ENCODE measurements around the gene BBS9.
A peak's percentile ranks its signal among the peaks of the same experiment; 100 is the strongest.

BBS9 gene

DNA sequence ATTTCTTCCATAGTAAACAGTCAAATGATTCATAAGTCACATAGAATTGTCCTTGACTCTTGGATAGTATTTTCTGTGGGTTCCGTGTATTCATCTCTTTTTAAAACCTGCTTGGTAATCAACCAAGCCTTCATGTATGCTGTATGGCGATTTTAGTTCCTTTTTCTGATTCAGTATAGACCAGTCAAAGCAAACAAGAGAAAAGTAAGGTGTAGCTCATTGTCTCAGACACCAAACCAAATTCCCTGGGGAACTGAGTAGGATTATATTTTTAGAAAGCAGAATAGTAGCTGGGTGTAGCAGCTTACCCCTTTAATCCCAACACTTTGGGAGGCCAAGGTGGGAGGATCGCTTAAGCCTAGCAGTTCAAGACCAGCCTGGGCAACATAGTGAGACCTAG lies 240.5 kb downstream of the BBS9 start:
- no peak for DNase-seq (ENCODE audit: low spot score)

GRCh38 chr7:33373195-33373594 lies 243.8 kb downstream of the BBS9 start:
- no peak for DNase-seq (ENCODE audit: low spot score)

DNA sequence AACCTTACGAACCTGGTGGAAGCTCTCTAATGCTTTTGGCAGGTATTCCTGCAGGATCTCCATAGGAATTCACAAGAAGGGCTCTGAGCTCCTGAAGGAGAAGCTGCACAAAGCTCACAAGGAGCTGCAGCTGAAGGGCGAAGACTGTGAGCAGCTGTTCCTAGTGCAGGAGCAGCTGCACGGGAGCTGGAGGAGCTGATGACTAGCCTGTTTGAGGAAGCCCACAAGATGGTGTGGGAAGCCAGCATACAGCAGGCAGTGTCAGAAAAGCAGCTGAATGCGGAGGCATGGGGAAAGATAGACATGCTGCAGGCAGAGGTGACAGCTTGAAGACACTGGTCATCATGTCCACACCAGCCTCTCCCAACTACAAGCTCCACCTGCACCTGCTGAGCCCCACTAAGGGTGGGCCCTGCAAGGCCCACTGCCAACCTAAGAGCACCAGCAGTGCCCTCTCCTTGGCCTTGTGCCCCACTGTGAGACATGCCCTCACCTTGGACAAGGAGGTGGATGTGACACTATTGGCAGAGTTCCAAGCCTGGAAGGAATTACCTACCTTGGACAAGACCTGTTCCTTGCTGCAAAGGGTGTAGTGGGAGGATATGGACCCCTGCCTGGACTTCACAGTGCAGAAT lies 250.6 kb downstream of the BBS9 start:
- DNase-seq (ENCODE audit: low spot score), result peak; percentile 7

- no peak for DNase-seq (ENCODE audit: low spot score)
These were observed 259.0 kb downstream of the BBS9 start for GRCh38 chr7:33388332-33388731.

GRCh38 chr7:33392148-33392547 lies 262.8 kb downstream of the BBS9 start:
- peak; percentile 31 for DNase-seq (ENCODE audit: low spot score)

GRCh38 chr7:33393770-33394169 lies 264.4 kb downstream of the BBS9 start:
- DNase-seq (ENCODE audit: low spot score), result no peak

GRCh38 chr7:33395340-33395739 lies 266.0 kb downstream of the BBS9 start:
- DNase-seq (ENCODE audit: low spot score), result no peak

- no peak for DNase-seq (ENCODE audit: low spot score)
These were observed 270.3 kb downstream of the BBS9 start for GRCh38 chr7:33399528-33400213.

GRCh38 chr7:33400214-33400538 lies 270.8 kb downstream of the BBS9 start:
- DNase-seq (ENCODE audit: low spot score), result no peak

DNA sequence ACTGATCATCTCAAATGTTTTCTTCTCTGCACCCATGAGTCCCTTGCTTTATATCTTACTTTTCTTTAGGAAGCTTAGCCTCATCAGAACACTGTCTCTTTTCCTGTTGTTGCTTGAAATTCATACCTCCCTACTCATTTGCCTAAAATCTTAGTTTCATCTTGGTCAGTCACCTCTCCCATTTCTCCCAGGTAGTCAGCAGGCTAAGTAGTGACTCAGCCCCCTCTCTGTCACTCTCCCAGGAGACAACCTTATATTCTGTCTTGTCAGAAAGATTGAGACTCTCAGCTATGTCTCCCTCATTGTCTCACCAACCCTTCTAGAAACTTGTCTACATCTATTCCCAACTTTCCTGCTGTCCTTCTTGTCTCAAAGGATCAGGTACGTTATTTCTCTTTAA lies 280.9 kb downstream of the BBS9 start:
- no peak for DNase-seq (ENCODE audit: low spot score)

- no peak for DNase-seq (ENCODE audit: low spot score)
These were observed 281.7 kb downstream of the BBS9 start for GRCh38 chr7:33411020-33411419.

GRCh38 chr7:33412331-33412730 lies 283.0 kb downstream of the BBS9 start:
- no peak for DNase-seq (ENCODE audit: low spot score)

DNA sequence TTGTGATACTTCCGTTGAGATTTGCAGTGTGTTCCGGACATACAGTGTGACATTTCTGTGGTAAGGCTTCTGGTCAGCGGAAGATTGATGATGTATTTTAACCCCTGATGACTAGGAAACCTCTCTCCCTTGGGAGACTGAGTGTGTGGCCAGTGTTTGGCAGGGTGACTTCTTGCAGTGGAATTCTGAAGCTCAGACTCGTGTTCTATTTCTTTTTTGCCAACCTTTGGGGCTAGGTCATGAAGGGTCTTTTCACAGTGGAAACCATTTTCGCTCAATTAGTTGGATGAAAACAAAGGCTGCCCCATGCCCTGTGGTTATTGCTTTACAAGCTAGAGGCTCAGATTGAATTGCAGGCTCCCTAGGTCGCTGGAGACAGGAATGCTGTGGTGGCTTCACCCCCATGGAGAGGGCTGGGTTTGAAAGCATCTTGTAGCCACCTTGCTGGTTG lies 288.9 kb downstream of the BBS9 start:
- DNase-seq (ENCODE audit: low spot score), result no peak

DNA sequence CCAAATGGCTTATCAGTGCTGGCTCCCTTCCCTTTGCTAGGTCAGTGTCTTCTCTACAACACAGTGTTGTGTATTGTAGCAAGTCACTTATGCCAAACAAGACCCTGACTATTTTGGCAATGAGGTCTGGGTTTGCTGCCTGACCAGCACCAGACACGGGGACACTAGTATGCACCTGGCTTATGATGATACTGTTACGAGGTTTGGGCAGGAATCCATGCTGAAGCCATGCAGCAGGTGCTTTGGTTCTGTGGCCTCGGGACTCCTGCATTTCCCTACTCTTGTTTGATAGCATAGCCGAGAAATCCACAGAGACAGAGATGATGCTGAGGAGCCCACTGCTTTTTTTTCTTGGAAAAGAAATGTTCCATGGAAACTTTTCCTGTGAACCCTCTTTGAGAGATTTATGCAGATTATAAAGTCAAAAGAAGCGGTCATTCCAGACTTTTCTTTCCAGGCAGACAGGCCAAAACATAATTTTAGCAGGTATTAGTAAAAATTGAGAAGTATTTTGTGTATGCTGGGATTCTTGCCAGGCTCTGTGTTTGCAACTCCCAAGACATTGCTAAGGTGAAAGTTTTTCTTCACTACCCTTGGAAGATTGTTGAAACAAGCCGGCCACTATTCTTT lies 291.1 kb downstream of the BBS9 start:
- DNase-seq (ENCODE audit: low spot score), result no peak

DNA sequence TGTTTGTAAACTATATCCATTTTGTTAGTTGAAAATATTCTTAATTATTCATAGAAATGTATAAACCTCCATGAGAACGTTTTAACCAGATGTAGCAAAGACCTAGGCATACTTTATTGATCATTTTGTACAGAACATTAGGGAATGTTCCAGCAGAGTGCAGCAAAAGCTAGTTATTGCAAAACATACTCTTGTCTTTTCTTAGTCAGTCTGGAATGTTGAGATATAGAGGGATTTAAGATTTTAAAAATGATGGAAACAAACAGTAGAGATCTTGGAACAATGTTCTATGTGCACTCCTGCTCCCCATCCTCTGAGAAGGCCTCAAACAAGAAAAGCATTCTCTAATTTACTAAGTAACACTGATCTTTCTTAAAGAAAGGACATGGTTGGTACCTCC lies 292.1 kb downstream of the BBS9 start:
- DNase-seq (ENCODE audit: low spot score), result no peak

- no peak for DNase-seq (ENCODE audit: low spot score)
These were observed 292.8 kb downstream of the BBS9 start for GRCh38 chr7:33422141-33422540.

GRCh38 chr7:33422825-33423645 lies 293.7 kb downstream of the BBS9 start:
- no peak for DNase-seq (ENCODE audit: low spot score)

GRCh38 chr7:33423646-33424020 lies 294.3 kb downstream of the BBS9 start:
- no peak for DNase-seq (ENCODE audit: low spot score)

DNA sequence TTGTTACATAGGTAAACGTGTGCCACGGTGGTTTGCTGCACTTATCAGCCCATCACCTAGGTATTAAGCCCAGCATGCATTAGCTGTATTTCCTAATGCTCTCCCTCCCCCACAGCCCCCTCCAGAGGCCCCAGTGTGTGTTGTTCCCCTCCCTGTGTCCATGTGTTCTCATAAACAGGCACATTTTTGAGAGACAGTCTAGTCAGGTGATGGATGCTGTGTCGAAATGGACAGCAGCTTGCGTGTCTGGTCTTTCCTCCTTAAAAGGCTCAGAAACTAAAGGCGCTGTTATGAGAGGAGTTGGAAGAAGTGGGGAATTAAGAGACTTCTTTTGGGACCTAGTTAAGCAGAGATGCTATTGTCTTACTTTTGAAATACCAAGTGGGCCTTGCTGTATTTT lies 296.0 kb downstream of the BBS9 start:
- DNase-seq (ENCODE audit: low spot score), result no peak

GRCh38 chr7:33425929-33426678 lies 296.7 kb downstream of the BBS9 start:
- no peak for DNase-seq (ENCODE audit: low spot score)

GRCh38 chr7:33428415-33428814 lies 299.1 kb downstream of the BBS9 start:
- no peak for DNase-seq (ENCODE audit: low spot score)

DNA sequence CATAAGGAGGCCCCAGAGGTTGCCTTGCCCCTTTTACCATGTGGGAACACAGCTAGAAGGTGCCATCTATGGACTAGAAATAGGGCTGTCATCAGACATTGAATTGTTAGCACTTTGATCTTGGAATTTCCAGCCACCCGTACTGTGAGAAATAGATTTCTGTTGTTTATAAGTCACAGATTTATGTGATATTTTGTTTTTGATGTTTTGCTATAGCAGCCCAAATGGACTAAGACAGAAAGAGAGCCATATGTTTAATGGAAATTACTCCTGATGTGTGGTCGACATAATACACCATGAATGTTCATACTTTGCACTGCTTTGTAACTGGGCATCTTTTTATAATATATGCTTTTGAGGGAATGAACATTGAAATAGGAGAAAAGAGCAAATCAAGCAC lies 302.2 kb downstream of the BBS9 start:
- no peak for DNase-seq (ENCODE audit: low spot score)

All from cerebellar cortex (tissue), 1 donor.